A549 (cell line): Measurements from ENCODE around the gene COPS4. TPM values are rescaled to one million over a fixed set of nuclear protein-coding genes. Genes with fewer than 3 reads are reported as not detected.

Source experiments
- ATAC-seq, 2 experiments: fragments of 200-7000 bp in 1 of 2; fragments of >200 bp in 1 of 2; cut with Nextera tagmentation in 1 of 2; cut with Tn5 transposase in 1 of 2; 3 replicates each; pipeline versions ENCODE4 v1.8.0 to v1.9.1; 2018 to 2020; ENCODE audit warnings: mild to moderate bottlenecking in 1 of 2, moderate library complexity in 1 of 2
- CTCF ChIA-PET: fragments of 300-600 bp; sonication (Branson Sonifier 250); formaldehyde crosslinking; extraction: SDS; loops from one replicate; lab custom pipeline; 2021; ENCODE audit warnings: antibody characterized with exemption, inconsistent platforms; lab: Yijun Ruan, JAX
- POLR2A ChIA-PET: fragments of 350-600 bp; formaldehyde crosslinking; extraction: SDS; loops from one replicate; lab custom pipeline; 2021; ENCODE audit warnings: antibody characterized with exemption, inconsistent platforms; lab: Yijun Ruan, JAX
- DNase-seq, 2 experiments: peaks; one replicate each; pipeline versions ENCODE4 v3.0.0 to v3.0.0-alpha.2; 2011 to 2016; ENCODE audit warnings: low read depth in 1 of 2, low spot score in 1 of 2
- FAIRE-seq: peaks from 2 replicates; lab custom pipeline; 2011; peaks lifted over from hg19 to GRCh38; lab: Jason Lieb, UNC
- H3K27ac ChIP-seq, 2 experiments: fragments of >200 bp; sonication (Bioruptor Twin); formaldehyde crosslinking; 3 replicates each; pipeline ENCODE4 v1.5.1; 2016 to 2017
- H3K4me1 ChIP-seq: fragments of >200 bp; sonication (Bioruptor Twin); formaldehyde crosslinking; 3 replicates; pipeline ENCODE4 v1.6.1; 2016
- H3K4me2 ChIP-seq: fragments of >200 bp; sonication (Bioruptor Twin); formaldehyde crosslinking; 3 replicates; pipeline ENCODE4 v1.6.1; 2016
- H3K4me3 ChIP-seq: fragments of >200 bp; sonication (Bioruptor Twin); formaldehyde crosslinking; 3 replicates; pipeline ENCODE4 v1.5.1; 2016
- H3K9me3 ChIP-seq: fragments of >200 bp; sonication (Bioruptor Twin); formaldehyde crosslinking; 3 replicates; pipeline ENCODE4 v1.6.1; 2016
- CBX2 ChIP-seq: fragments of 200-600 bp; sonication (generic); IDR thresholded peaks from 2 replicates; pipeline ENCODE4 v1.6.1; 2016; ENCODE audit warnings: low read depth, mild to moderate bottlenecking, borderline replicate concordance
- CEBPB ChIP-seq, 2 experiments: fragments of >200 bp in 1 of 2; sonication (Bioruptor Twin) in 1 of 2; formaldehyde crosslinking in 1 of 2; IDR thresholded peaks; 2 replicates each; pipeline ENCODE4 v1.6.1; 2012 to 2016
- ESRRA ChIP-seq: fragments of 150-350 bp; IDR thresholded peaks from 2 replicates; pipeline ENCODE4 v1.6.1; 2014; ENCODE audit warnings: mild to moderate bottlenecking, low read length, borderline replicate concordance
- FOSB ChIP-seq: fragments of 250-450 bp; sonication (Bioruptor Pico); IDR thresholded peaks from 2 replicates; pipeline ENCODE4 v1.5.0; 2020; ENCODE audit warnings: mild to moderate bottlenecking, moderate library complexity
- HOXB13 ChIP-seq: fragments of 250-450 bp; sonication (Bioruptor Pico); IDR thresholded peaks from 2 replicates; pipeline ENCODE4 v1.5.0; 2020; ENCODE audit warnings: low read depth, mild to moderate bottlenecking, moderate library complexity
- JUN ChIP-seq, 2 experiments: fragments of >200 bp; sonication (Bioruptor Twin); formaldehyde crosslinking; IDR thresholded peaks; 2 replicates in 1 of 2; 3 replicates in 1 of 2; pipeline ENCODE4 v1.6.1; 2016 to 2017
- JUNB ChIP-seq: fragments of >200 bp; sonication (Bioruptor Twin); formaldehyde crosslinking; IDR thresholded peaks from 2 replicates; pipeline ENCODE4 v1.6.1; 2016
- MYC ChIP-seq: IDR thresholded peaks from 2 replicates; pipeline ENCODE4 v1.6.1; 2012; ENCODE audit warnings: mild to moderate bottlenecking, inconsistent platforms, low read length, improper control_type of control experiment, borderline replicate concordance
- NFE2L2 ChIP-seq: fragments of 150-350 bp; conservative IDR thresholded peaks from 2 replicates; pipeline ENCODE4 v1.6.1; 2014; ENCODE audit warnings: low read length
- NPAS2 ChIP-seq: fragments of 250-450 bp; sonication (Bioruptor Pico); IDR thresholded peaks from 2 replicates; pipeline ENCODE4 v1.8.0; 2022; ENCODE audit warnings: mild to moderate bottlenecking, moderate library complexity, borderline replicate concordance
- NR3C1 ChIP-seq: fragments of >200 bp; sonication (Bioruptor Twin); formaldehyde crosslinking; IDR thresholded peaks from 3 replicates; pipeline ENCODE4 v1.6.1; 2017
- POLR2A ChIP-seq: IDR thresholded peaks from 2 replicates; pipeline ENCODE4 v1.6.1; 2012; ENCODE audit warnings: mild to moderate bottlenecking, low read length
- RARB ChIP-seq: fragments of 250-450 bp; sonication (Bioruptor Pico); IDR thresholded peaks from 2 replicates; pipeline ENCODE4 v1.8.0; 2021; ENCODE audit warnings: mild to moderate bottlenecking, moderate library complexity
- RFX5 ChIP-seq: fragments of 450-650 bp; IDR thresholded peaks from 2 replicates; pipeline ENCODE4 v1.7.1; 2014; ENCODE audit warnings: antibody characterized with exemption, mild to moderate bottlenecking, moderate library complexity
- SMC3 ChIP-seq: fragments of >200 bp; sonication (Bioruptor Twin); formaldehyde crosslinking; IDR thresholded peaks from 3 replicates; pipeline ENCODE4 v1.6.1; 2018; ENCODE audit warnings: inconsistent platforms
- TFCP2L1 ChIP-seq: fragments of 250-450 bp; sonication (Bioruptor Pico); IDR thresholded peaks from 2 replicates; pipeline ENCODE4 v1.5.0; 2021; ENCODE audit warnings: mild to moderate bottlenecking
- TP53 ChIP-seq: fragments of 250-450 bp; sonication (Bioruptor Pico); IDR thresholded peaks from 2 replicates; pipeline ENCODE4 v1.5.0; 2021; ENCODE audit warnings: mild to moderate bottlenecking, moderate library complexity
- ZFP36 ChIP-seq: fragments of 450-650 bp; IDR thresholded peaks from 2 replicates; pipeline ENCODE4 v1.6.1; 2014; ENCODE audit warnings: borderline replicate concordance; ENCODE audit not compliant: partially characterized antibody
- WGBS: methylation state at CpG from one replicate; pipeline ENCODE4 v1.1.6; 2017; ENCODE audit errors: missing lambda C conversion rate; 5-methylcytosine and 5-hydroxymethylcytosine counted together
- polyA plus RNA-seq, 4 experiments: library from polyadenylated mRNA; depleted of rRNA in 3 of 4; stranded (reverse); fragments of >200 nt; fragmentation: RNase III in 1 of 4; extraction: RNeasy Plus Mini Kit Qiagen cat#74134 plus additional on column Dnase treatment in 1 of 4; gene quantifications; 2 replicates in 3 of 4; 3 replicates in 1 of 4; pipeline ENCODE4 v1.2.3, GENCODE V29; 2011 to 2017
- TF ChIP-seq, protein P1 (sequence below): fragments of >200 bp; sonication (Bioruptor Twin); formaldehyde crosslinking; IDR thresholded peaks from 2 replicates; pipeline ENCODE4 v1.6.1; 2016
- TF ChIP-seq, protein P2 (sequence below): fragments of >200 bp; sonication (Bioruptor Twin); formaldehyde crosslinking; IDR thresholded peaks from 3 replicates; pipeline ENCODE4 v1.6.1; 2016
- TF ChIP-seq, protein P3 (sequence below): fragments of 200-600 bp; sonication (generic); IDR thresholded peaks from 2 replicates; pipeline ENCODE4 v1.6.1; 2016; ENCODE audit warnings: antibody characterized with exemption, mild to moderate bottlenecking, moderate library complexity

The COPS4 gene
- polyA plus RNA-seq, 2 of the 4 experiments (the other 2 are of a cell fraction), result 36.5 to 36.8 TPM

DNA sequence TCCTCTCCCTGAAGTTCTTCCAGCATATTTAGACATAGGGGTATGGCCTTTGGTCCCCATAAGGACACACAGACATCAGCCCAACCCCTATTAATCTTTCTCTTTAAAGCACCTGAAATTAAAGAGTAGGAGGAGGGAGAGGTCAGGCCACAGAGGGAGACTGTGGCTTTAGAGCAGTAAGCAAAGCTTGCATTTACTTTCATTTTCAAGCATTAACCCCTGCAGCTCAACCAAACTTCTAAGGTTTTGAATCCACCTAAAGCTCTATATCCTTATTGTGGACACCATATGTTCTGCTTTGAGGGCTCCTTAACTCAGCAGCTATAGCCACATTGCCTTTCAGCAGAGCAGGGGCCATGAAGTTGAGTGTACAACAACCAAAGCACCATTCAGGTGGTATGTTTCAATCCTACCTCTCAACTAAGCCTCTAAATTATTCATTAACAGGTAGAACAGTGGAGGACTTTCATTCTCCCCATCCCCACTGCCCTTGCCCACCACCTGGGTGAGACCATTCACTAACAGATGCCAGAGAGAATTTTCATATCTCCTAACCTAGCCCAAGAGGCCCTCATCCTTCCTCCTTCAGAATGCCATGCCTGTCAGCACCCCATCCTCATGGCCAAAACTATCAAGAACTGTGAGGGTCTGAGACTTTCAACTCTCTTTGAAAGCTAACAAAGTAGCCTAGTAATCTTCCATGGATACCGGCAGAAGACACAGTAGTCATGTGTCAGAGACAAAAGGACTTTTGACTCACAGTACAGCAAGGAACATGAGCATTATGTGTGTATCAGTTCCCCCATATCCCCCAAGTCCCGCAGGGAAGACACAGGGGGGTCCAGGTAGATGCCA, 45.2 kb upstream of the COPS4 start (continued):
- TF ChIP-seq, protein P1, sequence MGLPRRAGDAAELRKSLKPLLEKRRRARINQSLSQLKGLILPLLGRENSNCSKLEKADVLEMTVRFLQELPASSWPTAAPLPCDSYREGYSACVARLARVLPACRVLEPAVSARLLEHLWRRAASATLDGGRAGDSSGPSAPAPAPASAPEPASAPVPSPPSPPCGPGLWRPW, result no peak
- TF ChIP-seq CBX2 (no peak), NFE2L2 (no peak)

DNA sequence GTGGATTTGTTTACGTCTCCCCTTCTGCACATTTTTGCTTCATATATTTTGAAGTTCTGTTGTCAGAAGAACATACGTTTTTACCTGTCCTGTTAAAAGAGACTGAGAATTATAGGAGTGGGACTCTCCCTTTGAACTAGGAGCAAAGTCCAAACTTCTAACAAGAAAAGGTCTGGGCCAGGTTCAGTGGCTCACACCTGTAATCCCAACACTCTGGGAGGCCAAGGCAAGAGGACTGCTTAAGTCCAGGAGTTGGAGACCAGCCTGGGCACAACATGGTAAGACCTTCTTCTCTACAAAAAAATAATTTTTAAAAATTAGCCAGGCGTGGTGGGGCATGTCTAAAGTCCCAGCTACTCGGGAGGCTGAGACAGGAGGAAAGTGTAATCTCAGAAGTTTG, 40.1 kb upstream of the COPS4 start:
- WGBS, result 65% methylated on average over 4 of the region's 4 CpGs
- CTCF ChIA-PET, result no interaction called here
- H3K27ac ChIP-seq, result no peak overlapping the region

DNA sequence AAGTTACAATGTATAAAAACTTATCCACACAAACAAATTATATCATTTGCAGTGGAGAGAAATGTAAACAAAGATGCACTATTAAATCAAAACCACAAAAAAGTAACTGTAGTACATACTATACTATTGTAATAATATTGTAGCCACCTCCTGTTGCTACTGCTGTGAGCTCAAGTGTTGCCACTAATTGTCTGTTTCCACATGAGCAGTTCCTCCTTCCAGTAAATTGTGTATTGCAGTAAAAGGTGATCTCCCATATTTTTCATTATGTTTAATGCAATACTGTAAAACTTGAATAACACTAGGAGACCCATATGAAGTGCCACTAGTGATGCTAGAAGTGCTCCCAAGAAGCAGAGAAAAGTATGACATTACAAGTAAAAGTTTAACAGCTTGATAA, 36.1 kb upstream of the COPS4 start:
- POLR2A ChIA-PET, result no interaction called here
- FAIRE-seq, result no peak
- DNase-seq, result no peak

More for the DNA sequence above, 40.1 kb upstream of the COPS4 start:
- DNase-seq (no peak), FAIRE-seq (no peak), ATAC-seq (no peak)
- POLR2A ChIA-PET, result no interaction called here
- no peak overlapping the region for H3K4me3 ChIP-seq
- TF ChIP-seq NR3C1, result no peak
- TF ChIP-seq HOXB13, result no peak
- TF ChIP-seq SMC3, result no peak
- TF ChIP-seq FOSB, result no peak
- TF ChIP-seq, protein P2, sequence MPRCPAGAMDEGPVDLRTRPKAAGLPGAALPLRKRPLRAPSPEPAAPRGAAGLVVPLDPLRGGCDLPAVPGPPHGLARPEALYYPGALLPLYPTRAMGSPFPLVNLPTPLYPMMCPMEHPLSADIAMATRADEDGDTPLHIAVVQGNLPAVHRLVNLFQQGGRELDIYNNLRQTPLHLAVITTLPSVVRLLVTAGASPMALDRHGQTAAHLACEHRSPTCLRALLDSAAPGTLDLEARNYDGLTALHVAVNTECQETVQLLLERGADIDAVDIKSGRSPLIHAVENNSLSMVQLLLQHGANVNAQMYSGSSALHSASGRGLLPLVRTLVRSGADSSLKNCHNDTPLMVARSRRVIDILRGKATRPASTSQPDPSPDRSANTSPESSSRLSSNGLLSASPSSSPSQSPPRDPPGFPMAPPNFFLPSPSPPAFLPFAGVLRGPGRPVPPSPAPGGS, result no peak
- no peak for TF ChIP-seq MYC
- TF ChIP-seq CBX2, result no peak
- TF ChIP-seq ZFP36, result no peak
- no peak overlapping the region for H3K4me2 ChIP-seq
- H3K4me1 ChIP-seq, result peaks cover 4% of the 10 kb centered on the region; the same call in 1 of the 3 replicates
- no peaks in the 10 kb centered on the region for H3K9me3 ChIP-seq

More for the DNA sequence above, 36.1 kb upstream of the COPS4 start:
- ATAC-seq, result no peak
- Histone ChIP-seq H3K4me1 (no peaks in the 10 kb centered on the region), H3K27ac (no peak overlapping the region)
- TF ChIP-seq RARB (CRISPR knock-in tag) (no peak), CEBPB (IDR thresholded peaks at IDR 0.05) (no peak), RFX5 (no peak), NPAS2 (CRISPR knock-in tag) (no peak), POLR2A (no peak), JUN (IDR thresholded peaks at IDR 0.05) (no peak), TP53 (no peak), JUNB (no peak), ESRRA (no peak), TFCP2L1 (CRISPR knock-in tag) (no peak)
- TF ChIP-seq, protein P3, sequence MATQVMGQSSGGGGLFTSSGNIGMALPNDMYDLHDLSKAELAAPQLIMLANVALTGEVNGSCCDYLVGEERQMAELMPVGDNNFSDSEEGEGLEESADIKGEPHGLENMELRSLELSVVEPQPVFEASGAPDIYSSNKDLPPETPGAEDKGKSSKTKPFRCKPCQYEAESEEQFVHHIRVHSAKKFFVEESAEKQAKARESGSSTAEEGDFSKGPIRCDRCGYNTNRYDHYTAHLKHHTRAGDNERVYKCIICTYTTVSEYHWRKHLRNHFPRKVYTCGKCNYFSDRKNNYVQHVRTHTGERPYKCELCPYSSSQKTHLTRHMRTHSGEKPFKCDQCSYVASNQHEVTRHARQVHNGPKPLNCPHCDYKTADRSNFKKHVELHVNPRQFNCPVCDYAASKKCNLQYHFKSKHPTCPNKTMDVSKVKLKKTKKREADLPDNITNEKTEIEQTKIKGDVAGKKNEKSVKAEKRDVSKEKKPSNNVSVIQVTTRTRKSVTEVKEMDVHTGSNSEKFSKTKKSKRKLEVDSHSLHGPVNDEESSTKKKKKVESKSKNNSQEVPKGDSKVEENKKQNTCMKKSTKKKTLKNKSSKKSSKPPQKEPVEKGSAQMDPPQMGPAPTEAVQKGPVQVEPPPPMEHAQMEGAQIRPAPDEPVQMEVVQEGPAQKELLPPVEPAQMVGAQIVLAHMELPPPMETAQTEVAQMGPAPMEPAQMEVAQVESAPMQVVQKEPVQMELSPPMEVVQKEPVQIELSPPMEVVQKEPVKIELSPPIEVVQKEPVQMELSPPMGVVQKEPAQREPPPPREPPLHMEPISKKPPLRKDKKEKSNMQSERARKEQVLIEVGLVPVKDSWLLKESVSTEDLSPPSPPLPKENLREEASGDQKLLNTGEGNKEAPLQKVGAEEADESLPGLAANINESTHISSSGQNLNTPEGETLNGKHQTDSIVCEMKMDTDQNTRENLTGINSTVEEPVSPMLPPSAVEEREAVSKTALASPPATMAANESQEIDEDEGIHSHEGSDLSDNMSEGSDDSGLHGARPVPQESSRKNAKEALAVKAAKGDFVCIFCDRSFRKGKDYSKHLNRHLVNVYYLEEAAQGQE, result no peak
- TF ChIP-seq, all 56 proteins: peak for 0
- Histone ChIP-seq H3K4me2 (no peak overlapping the region), H3K4me3 (no peak overlapping the region), H3K9me3 (no peaks in the 10 kb centered on the region)
- CTCF ChIA-PET, result no interaction called here
